Breast epithelium (tissue), 3 donors: Measurements from ENCODE around the gene ACOXL.

ENCODE experiments used
- CTCF ChIP-seq, 3 donors: fragments of 450-650 bp; IDR thresholded peaks; one replicate each; pipeline ENCODE4 v1.5.1; 2016 to 2017; ENCODE audit warnings: antibody characterized with exemption in 3 of 3, mild to moderate bottlenecking in 3 of 3, moderate library complexity in 3 of 3
- POLR2A ChIP-seq: fragments of 450-650 bp; IDR thresholded peaks from one replicate; pipeline ENCODE4 v1.6.1; 2016; ENCODE audit warnings: antibody characterized with exemption, mild to moderate bottlenecking, moderate library complexity
- POLR2AphosphoS5 ChIP-seq, 3 donors: sonication (generic); formaldehyde crosslinking; IDR thresholded peaks; one replicate each; pipeline ENCODE4 v1.6.1; 2017; ENCODE audit warnings: antibody characterized with exemption in 3 of 3

GRCh38 chr2:110752871-110753270 is 20.5 kb downstream of the ACOXL start:
- TF ChIP-seq CTCF (IDR thresholded peaks at IDR 0.05) (no peak), POLR2AphosphoS5 (IDR thresholded peaks at IDR 0.05) (no peak), POLR2A (no peak)
